HG02943 (cell line): ENCODE measurements around the gene SUN1.
"Not testable (repeated sequence)": the region's sequence is repeated elsewhere in the genome, so short reads cannot be mapped to it uniquely, and the experiment has no call there.

Experiments used
- ATAC-seq: cut with Tn5 transposase; IDR thresholded peaks from one replicate; pipeline ENCODE4 v1.9.1; 2021; ENCODE audit warnings: mild to moderate bottlenecking, low read depth, moderate library complexity; ENCODE audit not compliant: unreplicated experiment

The SUN1 gene, protein sequence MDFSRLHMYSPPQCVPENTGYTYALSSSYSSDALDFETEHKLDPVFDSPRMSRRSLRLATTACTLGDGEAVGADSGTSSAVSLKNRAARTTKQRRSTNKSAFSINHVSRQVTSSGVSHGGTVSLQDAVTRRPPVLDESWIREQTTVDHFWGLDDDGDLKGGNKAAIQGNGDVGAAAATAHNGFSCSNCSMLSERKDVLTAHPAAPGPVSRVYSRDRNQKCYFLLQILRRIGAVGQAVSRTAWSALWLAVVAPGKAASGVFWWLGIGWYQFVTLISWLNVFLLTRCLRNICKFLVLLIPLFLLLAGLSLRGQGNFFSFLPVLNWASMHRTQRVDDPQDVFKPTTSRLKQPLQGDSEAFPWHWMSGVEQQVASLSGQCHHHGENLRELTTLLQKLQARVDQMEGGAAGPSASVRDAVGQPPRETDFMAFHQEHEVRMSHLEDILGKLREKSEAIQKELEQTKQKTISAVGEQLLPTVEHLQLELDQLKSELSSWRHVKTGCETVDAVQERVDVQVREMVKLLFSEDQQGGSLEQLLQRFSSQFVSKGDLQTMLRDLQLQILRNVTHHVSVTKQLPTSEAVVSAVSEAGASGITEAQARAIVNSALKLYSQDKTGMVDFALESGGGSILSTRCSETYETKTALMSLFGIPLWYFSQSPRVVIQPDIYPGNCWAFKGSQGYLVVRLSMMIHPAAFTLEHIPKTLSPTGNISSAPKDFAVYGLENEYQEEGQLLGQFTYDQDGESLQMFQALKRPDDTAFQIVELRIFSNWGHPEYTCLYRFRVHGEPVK

DNA sequence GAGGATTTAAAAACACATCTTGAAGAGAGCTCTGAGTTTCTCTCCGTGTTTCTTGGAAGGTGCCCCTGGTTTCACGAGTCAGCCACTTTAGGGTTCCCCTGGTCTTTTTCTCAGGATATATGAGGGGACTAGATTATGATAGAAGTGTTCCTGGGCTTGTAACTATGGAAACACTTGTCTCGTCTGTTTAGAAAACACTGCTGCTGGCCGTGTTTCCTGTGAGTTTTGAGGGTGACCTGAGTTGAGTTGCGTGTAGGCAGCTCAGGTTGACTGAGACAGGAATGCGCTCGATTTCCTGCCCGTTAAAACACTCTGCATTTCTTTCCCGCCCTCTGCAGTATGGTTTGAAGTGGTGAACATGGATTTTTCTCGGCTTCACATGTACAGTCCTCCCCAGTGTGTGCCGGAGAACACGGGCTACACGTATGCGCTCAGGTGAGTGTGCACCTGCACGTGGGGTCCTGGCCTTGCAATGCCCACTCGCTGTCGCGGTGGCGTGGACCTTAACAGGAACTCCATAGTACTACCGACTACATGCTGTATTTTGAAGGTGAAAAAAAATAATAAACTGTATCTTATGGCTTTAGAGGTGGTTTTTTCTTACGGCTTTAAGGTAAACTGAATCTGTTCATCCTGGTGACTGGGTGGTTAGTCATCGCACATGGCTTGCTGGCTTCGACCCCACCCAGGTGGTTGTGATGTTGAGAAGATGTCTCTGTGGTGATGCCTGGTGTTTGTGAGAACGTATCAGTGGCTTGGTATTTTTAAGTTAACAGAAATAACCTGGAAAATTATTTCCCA is at the start of gene SUN1:
TSS of gene SUN1 (plus strand) at position 310 of the 801 bp plus-strand sequence. CDS start at position 359, 49 bp downstream.
- peak; percentile 43 for ATAC-seq

DNA sequence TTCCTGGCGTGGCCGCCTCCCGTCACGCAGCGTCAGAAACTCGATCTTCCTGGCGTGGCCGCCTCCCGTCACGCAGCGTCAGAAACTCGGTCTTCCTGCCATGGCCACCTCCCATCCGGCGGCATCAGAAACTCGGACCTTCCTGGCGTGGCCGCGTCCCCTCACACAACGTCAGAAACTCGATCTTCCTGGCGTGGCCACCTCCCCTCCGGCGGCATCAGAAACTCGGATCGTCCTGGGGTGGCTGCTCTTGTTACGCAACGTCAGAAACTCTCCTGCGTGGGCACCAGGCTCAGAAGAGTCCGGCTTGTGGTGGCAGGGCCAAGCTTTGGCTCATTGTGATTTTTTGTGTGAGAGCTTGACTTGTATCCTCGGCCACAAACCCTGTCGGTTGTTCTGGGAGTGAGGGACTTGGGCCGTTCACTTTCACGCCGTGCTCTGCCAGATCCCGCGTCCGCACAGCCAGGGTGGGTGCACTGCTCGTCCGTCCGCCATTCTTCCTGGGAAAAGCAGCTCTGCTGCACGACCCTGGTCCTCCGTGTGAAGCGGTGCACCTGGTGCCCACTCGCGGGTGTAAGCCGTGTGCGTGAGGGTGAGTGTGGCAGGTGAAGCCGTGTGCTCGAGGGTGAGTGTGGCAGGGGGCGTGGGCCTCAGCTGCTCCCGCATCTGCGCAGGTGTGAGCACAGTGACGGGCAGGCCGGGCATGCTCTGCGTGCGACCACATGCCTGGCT is 49.4 kb upstream of the SUN1 start:
- no peak for ATAC-seq

DNA sequence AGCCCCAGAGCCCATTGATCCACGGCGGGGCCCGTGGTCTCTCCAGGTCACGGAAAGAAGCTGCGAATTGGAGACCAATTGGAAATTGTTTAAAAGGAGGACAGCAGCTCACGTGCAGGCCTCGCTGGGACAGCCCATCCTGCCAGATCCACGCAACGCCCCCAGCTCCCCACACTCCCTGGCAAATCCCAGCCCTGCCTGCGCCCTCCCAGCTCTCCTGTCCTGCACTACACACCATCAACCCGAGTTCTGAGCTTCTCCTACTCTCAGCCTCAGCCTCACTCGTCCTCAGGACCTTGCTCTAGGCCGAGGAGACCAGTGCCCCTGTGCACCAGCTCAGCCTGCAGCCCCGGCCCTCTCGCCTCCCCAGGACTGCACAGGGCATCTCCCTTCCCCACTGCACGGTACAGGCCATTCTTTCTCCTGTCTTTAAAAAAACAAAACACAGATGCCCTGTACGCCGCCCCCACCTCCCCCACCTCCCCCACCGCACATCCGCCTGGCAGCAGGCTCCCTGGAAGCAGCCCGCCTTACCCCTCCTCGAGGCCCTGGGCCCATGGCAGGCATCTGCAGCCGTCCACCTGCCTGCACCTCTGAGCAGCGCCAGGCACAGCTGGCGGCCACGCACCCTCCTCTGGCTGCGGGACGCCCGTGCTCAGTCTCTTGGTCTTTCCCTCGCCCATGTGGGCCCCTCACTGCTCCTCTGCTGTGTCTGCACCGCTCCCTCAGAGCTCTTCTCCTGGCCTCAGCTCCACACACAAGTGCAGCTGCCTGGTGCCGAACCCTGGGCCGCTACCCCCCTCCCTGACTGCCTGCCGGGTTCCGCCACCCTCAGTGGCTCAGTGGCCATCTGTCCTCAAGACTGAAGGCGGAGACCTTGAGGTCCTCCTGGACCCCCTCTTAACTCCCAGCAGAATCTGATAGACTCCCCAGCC is 48.5 kb upstream of the SUN1 start:
- no peak for ATAC-seq

DNA sequence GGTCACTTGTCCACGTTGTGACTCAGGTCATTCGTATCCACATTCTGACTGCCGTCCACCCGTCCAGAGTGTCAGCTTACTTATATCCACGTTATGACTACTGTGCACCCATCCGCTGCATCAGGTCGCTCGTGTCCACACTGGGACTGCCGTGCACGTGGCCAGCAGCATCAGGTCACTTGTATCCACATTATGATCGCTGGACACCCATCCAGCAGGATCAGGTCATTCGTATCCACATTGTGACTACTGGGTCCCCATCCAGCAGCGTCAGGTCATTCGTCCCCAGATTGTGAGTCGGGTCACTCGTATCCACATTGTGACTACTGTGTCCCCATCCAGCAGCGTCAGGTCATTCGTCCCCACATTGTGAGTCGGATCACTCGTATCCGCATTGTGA is 47.3 kb upstream of the SUN1 start:
- no peak for ATAC-seq

DNA sequence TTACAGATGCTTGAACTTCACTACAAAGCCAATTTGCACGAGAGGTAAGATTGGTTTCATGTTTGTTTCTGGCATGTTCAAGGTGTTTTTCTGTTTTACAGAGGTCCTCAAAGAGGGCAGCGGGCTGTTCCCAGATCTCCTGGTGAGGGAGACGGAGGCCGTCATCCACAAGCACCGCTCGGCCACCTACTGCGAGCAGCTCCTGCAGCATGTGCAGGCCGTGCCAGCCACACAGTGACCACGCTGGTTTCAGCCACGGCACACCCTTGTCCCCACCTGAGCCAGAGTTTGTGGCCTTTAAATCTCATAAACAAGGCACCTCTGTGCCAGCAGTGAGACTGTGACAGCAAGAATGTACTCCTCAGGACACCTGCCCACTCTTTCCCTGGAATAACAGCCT is 46.9 kb upstream of the SUN1 start:
- ATAC-seq: no peak

DNA sequence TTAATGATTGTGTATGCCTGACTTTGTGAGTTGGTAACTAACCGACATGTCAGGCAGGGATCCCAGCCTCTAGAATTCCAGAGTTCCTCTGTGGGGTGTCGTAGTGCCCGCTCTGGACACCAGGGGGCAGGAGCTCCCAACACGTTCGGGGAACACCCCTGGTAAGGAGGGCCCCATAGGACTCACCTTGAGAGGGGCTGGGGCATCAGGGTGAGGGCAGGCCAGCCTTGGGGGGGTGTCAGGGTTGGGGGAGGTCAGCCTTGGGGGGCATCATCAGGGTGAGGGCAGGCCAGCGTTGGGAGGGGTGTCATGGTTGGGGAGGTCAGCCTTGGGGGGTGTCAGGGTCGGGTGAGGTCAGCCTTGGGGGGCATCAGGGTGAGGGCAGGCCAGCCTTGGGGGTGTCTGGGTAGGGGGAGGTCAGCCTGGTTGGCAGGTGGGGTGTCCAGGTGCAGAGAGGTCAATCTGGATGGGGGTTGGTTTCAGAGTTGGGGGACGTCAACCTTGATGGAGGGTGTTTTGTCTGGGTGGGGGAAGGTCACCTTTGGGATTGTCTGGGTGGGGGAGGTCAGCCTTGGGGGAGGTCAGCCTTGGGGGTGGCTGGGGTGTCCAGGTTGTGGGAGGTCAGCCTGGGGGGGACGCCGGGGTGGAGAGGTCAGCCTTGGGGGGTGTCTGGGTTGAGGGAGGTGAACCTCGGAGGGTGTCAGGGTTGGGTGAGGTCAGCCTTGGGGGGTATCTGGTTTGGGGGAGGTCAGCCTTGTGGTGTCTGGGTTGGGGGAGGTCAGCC is 45.6 kb upstream of the SUN1 start:
- no peak for ATAC-seq

DNA sequence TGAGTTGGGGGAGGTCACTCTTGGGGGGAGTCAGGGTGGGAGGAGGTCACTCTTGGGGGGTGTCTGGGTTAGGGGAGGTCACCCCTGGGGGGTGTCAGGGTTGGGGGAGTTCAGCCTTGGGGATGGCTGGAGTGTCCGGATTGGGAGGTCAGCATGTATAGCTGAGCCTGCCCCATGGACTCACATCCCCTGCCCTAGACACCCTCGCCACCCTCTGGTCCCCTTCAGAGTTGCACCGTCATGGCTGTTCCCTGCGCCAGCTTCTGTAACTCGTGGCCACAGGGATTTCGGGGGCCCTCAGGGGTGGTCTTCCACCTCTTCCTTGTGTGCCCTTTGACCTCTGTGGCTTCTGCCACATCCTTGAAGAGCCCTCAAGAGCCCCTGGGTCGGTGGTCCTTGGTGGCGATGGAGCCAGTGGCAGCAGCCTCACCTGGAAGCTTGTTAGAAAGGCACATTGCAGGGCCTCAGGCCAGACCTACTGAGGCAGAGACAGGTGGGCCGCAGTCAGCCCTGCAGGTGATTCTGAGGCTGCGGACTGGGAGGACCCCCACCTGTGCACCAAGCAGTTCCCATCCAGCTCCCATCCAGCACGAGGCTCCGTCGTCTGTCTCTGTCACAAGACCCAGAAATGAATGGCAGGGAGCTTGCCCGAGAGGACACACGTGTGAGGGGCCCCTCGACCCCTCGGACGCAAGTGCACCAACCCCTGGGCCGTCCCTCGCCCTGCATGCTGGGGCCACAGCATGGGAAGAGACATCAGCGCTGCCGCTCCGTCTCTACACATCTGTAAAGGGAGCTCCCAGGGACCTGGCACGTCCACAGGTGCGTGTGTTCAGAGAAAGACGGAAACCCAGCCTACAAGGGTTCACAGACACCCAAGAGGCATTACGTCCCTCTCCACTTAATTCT is 44.7 kb upstream of the SUN1 start:
- ATAC-seq: no peak

DNA sequence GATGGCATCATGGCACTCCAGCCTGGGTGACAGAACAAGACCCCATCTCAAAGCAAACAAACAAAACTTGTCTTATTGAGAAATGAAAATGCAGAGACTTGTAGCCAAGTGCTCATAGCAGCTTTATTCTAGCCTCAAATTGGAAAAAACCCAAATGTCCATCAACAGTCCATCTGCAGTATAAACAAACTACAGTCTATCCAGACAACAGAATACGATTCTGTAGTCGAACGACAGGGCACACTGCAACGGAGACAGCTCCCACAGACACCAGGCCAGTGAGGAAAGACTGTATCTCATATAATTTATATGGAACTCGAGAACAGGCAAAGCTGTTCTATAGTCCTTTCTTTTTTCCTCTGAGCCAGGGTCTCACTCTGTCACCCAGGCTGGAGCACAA is 40.8 kb upstream of the SUN1 start:
- ATAC-seq: no peak

DNA sequence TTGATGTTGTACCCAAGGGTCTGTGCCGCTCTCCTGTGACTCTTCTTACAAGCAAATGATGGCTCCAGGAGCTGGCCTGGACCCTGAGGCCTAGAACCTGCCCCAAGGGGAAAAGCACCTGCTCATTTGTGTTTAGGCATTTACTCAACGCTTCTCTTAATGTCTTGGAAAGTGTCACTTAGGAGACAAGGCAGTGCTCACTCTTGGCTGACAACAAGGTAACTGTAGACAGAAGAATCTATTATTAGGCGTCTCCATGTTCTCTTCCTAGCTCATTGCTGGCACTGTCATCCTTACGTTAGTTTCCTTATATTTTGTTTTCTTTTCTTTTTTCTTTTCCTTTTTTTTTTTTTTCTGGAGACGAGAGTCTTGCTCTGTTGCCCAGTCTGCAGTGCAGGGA is 38.1 kb upstream of the SUN1 start:
- ATAC-seq: no peak

DNA sequence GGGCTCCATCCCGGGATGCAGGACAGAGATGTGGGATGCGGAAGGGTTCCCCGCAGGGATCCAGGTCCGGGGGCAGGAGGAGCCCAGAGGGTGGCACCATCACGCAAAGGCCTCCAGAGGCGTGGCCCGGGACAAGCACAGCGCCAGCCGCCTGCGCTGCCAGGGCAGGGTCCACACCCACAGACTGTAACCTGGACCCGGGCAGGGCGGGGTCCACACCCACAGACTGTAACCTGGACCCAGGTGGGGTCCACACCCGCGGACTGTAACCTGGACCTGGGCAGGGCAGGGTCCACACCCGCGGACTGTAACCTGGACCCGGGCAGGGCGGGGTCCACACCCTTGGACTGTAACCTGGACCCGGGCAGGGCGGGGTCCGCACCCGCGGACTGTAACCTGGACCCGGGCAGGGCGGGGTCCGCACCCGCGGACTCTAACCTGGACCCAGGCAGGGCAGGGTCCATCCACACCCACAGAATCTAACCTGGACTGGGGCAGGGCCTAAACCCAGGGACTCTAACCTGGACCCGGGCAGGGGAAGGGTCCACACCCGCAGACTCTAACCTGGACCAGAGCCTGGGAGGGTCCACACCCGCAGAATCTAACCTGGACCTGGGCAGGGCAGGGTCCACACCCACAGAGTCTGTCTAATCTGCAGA is 37.5 kb upstream of the SUN1 start:
- ATAC-seq: no peak

DNA sequence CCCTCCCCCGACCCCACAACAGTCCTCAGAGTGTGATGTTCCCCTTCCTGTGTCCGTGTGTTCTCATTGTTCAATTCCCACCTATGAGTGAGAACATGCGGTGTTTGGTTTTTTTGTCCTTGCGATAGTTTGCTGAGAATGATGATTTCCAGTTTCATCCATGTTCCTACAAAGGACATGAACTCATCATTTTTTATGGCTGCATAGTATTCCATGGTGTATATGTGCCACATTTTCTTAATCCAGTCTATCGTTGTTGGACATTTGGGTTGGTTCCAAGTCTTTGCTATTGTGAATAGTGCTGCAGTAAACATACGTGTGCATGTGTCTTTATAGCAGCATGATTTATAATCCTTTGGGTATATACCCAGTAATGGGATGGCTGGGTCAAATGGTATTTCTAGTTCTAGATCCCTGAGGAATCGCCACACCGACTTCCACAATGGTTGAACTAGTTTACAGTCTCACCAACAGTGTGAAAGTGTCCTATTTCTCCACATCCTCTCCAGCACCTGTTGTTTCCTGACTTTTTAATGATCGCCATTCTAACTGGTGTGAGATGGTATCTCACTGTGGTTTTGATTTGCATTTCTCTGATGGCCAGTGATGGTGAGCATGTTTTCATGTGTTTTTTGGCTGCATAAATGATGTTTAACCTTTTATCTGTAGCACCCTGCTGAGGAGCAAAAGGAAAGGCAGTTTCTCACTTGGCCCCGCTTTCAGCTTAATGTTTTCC is 35.7 kb upstream of the SUN1 start:
- ATAC-seq: not testable (repeated sequence)

DNA sequence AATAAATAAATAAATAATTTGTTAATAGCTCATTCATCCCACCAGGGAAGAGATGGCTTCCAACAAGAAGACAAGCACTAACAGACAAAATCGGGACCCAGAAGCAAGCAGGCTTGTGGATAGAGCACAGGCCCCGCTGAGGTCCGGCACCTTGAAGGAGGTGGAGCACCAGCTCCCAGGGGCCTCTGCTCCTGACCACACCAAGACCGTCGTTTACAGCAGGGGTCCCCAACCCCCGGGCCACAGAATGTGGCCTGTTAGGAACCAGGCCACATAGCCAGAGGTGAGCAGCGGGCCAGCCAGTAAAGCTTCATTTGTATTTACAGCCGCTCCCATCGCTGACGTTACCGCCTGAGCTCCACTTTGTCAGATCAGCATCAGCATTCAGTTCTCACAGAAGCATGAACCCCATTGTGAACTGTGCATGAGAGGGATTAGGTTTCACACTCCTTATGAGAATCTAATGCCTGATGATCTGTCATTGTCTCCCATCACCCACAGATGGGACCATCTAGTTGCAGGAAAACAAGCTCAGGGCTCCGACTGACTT is 33.3 kb upstream of the SUN1 start:
- no peak for ATAC-seq

DNA sequence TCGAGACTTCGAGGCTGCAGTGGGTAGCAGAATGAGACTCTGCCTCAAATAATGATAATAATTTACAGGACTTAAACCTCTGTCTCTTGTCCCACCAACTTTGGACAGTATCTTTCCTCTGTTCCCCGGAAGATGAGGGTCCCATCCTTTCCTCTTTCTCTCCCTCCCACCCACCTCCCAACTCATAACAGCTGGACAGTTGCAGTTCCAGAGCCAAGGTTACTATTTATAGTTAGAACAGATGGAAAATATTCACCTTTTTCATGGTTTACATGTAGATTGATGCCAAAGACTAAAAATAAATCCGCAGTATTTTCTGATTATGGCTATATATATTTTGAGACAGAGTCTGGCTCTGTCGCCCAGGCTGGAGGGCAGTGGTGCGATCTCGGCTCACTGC is 31.6 kb upstream of the SUN1 start:
- no peak for ATAC-seq

DNA sequence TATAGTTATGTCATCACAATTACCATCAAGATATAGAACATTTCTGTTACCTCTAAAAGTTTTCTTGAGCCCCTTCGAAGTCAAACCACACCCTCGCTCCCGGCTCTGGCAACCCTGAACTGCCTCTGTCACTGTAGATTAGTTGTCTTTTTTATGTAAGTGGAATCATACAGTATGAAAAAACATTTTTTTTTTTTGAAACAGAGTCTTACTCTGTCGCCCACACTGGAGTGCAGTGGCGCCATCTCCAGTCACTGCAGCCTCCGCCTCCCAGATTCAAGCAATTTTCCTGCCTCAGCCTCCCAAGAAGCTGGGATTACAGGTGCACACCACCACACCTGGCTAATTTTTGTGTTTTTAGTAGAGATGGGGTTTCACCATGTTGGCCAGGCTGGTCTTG is 30.9 kb upstream of the SUN1 start:
- not testable (repeated sequence) for ATAC-seq

DNA sequence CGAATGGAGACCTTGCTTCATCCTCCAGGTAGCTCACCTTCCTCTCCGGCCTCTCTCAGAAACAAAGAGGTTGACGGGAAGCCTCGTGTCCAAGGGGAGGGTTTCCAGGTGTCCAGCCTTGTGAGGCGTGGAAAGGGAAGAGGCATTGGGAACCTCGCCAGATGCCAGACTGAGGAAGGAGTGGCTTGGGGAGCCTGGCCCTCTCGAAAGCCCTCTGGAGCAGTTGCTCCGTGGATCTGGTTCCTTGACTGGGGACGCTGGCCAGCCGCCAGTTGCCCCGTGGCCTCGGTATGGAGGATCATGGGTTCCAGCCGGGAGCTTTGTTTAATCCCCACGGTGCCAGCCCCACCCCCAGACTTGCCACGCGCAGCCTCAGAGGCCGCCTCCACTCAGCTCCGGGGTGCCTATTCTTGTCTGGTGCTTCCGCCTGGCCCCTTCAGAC is 30.3 kb upstream of the SUN1 start:
- ATAC-seq: no peak
